Heart right ventricle (tissue), 16 donors: ENCODE measurements around the gene ZFP69B. TPM values are rescaled to one million over a fixed set of nuclear protein-coding genes. Genes with fewer than 3 reads are reported as not detected.

Experiments
- ATAC-seq, 8 donors: fragments of 200-7000 bp; cut with Tn5 transposase; one replicate each; pipeline ENCODE4 v1.9.1; 2020; ENCODE audit warnings: mild to moderate bottlenecking in 8 of 8, moderate library complexity in 8 of 8, moderate number of reproducible peaks in 1 of 8
- DNase-seq, 2 donors: peaks; one replicate each; pipeline ENCODE4 v3.0.0-alpha.2; 2020
- H3K27ac ChIP-seq, 10 donors: fragments of 200-600 bp; sonication (generic) in 2 of 10; one replicate each; pipeline versions ENCODE4 v1.5.0 to v1.8.0; 2020 to 2022; ENCODE audit warnings: mild to moderate bottlenecking in 3 of 10
- H3K27me3 ChIP-seq, 7 donors: fragments of 200-600 bp; one replicate each; pipeline ENCODE4 v1.8.0; 2021 to 2022; ENCODE audit warnings: mild to moderate bottlenecking in 2 of 7
- H3K36me3 ChIP-seq, 9 donors: fragments of 200-600 bp; sonication (generic) in 1 of 9; one replicate each; pipeline versions ENCODE4 v1.5.0 to v1.8.0; 2020 to 2022; ENCODE audit warnings: mild to moderate bottlenecking in 2 of 9
- H3K4me1 ChIP-seq, 9 donors: fragments of 200-600 bp; sonication (generic) in 1 of 9; one replicate each; pipeline versions ENCODE4 v1.5.0 to v1.8.0; 2020 to 2022; ENCODE audit warnings: mild to moderate bottlenecking in 4 of 9
- H3K4me3 ChIP-seq, 10 donors: fragments of 200-600 bp; sonication (generic) in 2 of 10; one replicate each; pipeline versions ENCODE4 v1.5.0 to v1.8.0; 2020 to 2022; ENCODE audit warnings: mild to moderate bottlenecking in 7 of 10, moderate library complexity in 2 of 10
- H3K9me3 ChIP-seq, 11 donors: fragments of 200-600 bp in 10 of 11; sonication (generic) in 2 of 11; one replicate each; pipeline versions ENCODE4 v1.5.0 to v1.8.0; 2013 to 2022; ENCODE audit warnings: mild to moderate bottlenecking in 2 of 11, control low read depth in 1 of 11, moderate library complexity in 1 of 11
- WGBS, 2 donors: extraction: QIAGEN DNeasy Blood & Tissue Kit; methylation state at CpG; one replicate each; pipeline ENCODE4 v1.1.7; 2013; ENCODE audit warnings: inconsistent platforms in 1 of 2; 5-methylcytosine and 5-hydroxymethylcytosine counted together
- intact Hi-C, 10 donors: fragments of 100-400 bp; cut with DNase I; formaldehyde crosslinking; loops; one replicate each; pipeline versions ENCODE4 v1.11.1 to v1.14.2; 2022
- polyA plus RNA-seq, 2 donors: library from polyadenylated mRNA; stranded (reverse); fragments of 200-250 nt; gene quantifications; one replicate each; pipeline ENCODE4 v1.2.3, GENCODE V29; 2013
- total RNA-seq, 10 donors: library from RNA; stranded (reverse); fragmentation: NEBNext Ultra II Directional in 3 of 10; extraction: Animal tissue kit (Norgen Biotek cat#: 25700) in 3 of 10; gene quantifications; one replicate each; pipeline versions ENCODE4 v1.2.1 to v1.2.4, GENCODE V29; 2021 to 2023
- TF ChIP-seq, protein P1 (sequence below), 9 donors: fragments of 200-600 bp; sonication (generic) in 2 of 9; IDR thresholded peaks; one replicate each; pipeline versions ENCODE4 v1.5.0 to v1.8.0; 2021 to 2022; ENCODE audit warnings: antibody characterized with exemption in 9 of 9, mild to moderate bottlenecking in 5 of 9, moderate library complexity in 1 of 9
- donor health status: Arrhythmogenic right ventricular cardiomyopathy.
- donor health status: ischemic (EF 13 %, LVEDD 7.1; RV severe dilation, severe dysfunction).
- donor health status: healthy with polysubstance abuse.
- donor health status: DM: no; HTN: yes; CAD: no.
- donor health status: DM: no; HTN: no; CAD: no.
- donor health status: ischemic (EF 25% LVEDD 6.9; RV normal size, moderate dysfunction).
- donor health status: ischemic (EF 25% LVEDD 5.7; RV mildly dilated, moderate dysfunction).
- donor health status: healthy.
- donor health status: DM: yes; HTN: yes; CAD: no.
- donor health status: Ischemic cardiomyopathy.
- donor health status: ischemic (EF 35%, LVEDD 5.7; RV mildly dilated, moderate dysfunction).
- donor health status: nonischemic (EF 11% LVEDD 7.7; RV severe dilation, severe dysfunction).
- donor health status: DM: yes; HTN: yes; CAD: no.
- donor health status: PGD.
- donor health status: ischemic (EF 29% LVEDD 5.4; RV normal size, mild dysfunction).
- donor health status: nonischemic (EF 23%, LVEDD 6.1; RV moderate dilation, normal function).

ZFP69B gene
- total and polyA plus RNA-seq, 12 donors, result 0.37 to 2.2 (median 1.0) TPM

GRCh38 chr1:40450495-40451237, 390 bp downstream of the ZFP69B start:
- TF ChIP-seq, protein P1, sequence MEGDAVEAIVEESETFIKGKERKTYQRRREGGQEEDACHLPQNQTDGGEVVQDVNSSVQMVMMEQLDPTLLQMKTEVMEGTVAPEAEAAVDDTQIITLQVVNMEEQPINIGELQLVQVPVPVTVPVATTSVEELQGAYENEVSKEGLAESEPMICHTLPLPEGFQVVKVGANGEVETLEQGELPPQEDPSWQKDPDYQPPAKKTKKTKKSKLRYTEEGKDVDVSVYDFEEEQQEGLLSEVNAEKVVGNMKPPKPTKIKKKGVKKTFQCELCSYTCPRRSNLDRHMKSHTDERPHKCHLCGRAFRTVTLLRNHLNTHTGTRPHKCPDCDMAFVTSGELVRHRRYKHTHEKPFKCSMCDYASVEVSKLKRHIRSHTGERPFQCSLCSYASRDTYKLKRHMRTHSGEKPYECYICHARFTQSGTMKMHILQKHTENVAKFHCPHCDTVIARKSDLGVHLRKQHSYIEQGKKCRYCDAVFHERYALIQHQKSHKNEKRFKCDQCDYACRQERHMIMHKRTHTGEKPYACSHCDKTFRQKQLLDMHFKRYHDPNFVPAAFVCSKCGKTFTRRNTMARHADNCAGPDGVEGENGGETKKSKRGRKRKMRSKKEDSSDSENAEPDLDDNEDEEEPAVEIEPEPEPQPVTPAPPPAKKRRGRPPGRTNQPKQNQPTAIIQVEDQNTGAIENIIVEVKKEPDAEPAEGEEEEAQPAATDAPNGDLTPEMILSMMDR (IDR thresholded peaks at IDR 0.05), result no peak
- Histone ChIP-seq H3K36me3 (peaks cover 0 to 16% (median 2%) of the 10 kb centered on the region in 9 donors), H3K27me3 (no peaks in the 10 kb centered on the region), H3K4me3 (peak overlapping the region; percentile 33 to 88 (median 78)), H3K27ac (peak overlapping the region in 9 of 10 donors; percentile 52 to 91 (median 83)), H3K9me3 (peaks cover 0 to 64% (median 7%) of the 10 kb centered on the region in 11 donors), H3K4me1 (peaks cover 0 to 17% (median 10%) of the 10 kb centered on the region in 9 donors)
- DNase-seq, result no peak
- whole genome bisulfite sequencing, 2 donors, result 16 to 22% methylated on average over 22 of the region's 22 CpGs
- intact Hi-C loops, result loop anchor here in 1 of 10 donors (5.0 kb wide), 1 partner anchor 1212 kb away; no protein-coding TSS in a partner anchor
- ATAC-seq, result peak in 7 of 8 donors; percentile 13 to 54 (median 40)

DNA sequence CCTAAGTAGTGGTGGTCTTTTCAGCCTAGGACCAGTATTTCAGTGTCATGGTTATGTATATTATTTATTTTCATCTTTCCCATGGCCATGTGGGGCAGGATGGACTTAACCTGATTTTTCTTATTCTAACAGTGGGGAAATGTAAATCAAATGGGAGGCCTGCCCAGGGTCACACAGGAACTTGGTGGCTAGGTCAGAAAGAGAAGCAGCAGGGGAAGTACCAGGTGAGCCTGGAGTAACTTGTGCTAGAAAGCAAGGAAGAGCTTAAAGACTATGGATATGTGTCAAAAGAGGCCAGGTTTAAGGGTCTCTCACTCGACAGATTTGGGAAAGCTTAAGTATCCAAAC, 936 bp downstream of the ZFP69B start:
- ATAC-seq (no peak), DNase-seq (no peak)
- peak overlapping the region in 5 of 10 donors; percentile 78 to 82 (median 80) for H3K4me3 ChIP-seq
- peak overlapping the region in 3 of 10 donors; percentile 85 to 91 (median 87) for H3K27ac ChIP-seq
- TF ChIP-seq, protein P1 (IDR thresholded peaks at IDR 0.05), result no peak
- intact Hi-C loops, result loop anchor here in 1 of 10 donors (5.0 kb wide), 1 partner anchor 1211 kb away; no protein-coding TSS in a partner anchor
- peaks cover 0 to 64% (median 10%) of the 10 kb centered on the region in 11 donors for H3K9me3 ChIP-seq
- H3K4me1 ChIP-seq, result peaks cover 0 to 17% (median 10%) of the 10 kb centered on the region in 9 donors
- no peaks in the 10 kb centered on the region for H3K27me3 ChIP-seq
- WGBS, 2 donors, result 90 to 97% methylated on average over 1 of the region's 1 CpG
- H3K36me3 ChIP-seq, result peaks cover 0 to 20% (median 4%) of the 10 kb centered on the region in 9 donors

- WGBS, 2 donors, result 76 to 96% methylated on average over 1 of the region's 1 CpG
Observed at GRCh38 chr1:40454873-40455272, 4.6 kb downstream of the ZFP69B start.

GRCh38 chr1:40462956-40463590, 12.8 kb downstream of the ZFP69B start:
- intact Hi-C loops, result no loop called here
- Histone ChIP-seq H3K9me3 (peaks cover 0 to 100% (median 97%) of the 10 kb centered on the region in 11 donors), H3K27me3 (no peaks in the 10 kb centered on the region), H3K27ac (no peak overlapping the region), H3K36me3 (peaks cover 0 to 71% (median 28%) of the 10 kb centered on the region in 9 donors), H3K4me1 (no peaks in the 10 kb centered on the region), H3K4me3 (no peak overlapping the region)
- no peak for DNase-seq
- TF ChIP-seq, protein P1 (IDR thresholded peaks at IDR 0.05), result no peak
- ATAC-seq, result no peak
- 95 to 97% methylated on average over 3 of the region's 3 CpGs for WGBS, 2 donors

More at GRCh38 chr1:40454873-40455272, 4.6 kb downstream of the ZFP69B start:
- DNase-seq (no peak), ATAC-seq (no peak)
- Histone ChIP-seq H3K4me1 (peaks cover 0 to 10% (median 6%) of the 10 kb centered on the region in 9 donors), H3K36me3 (peaks cover 0 to 57% (median 33%) of the 10 kb centered on the region in 9 donors), H3K4me3 (no peak overlapping the region), H3K27ac (no peak overlapping the region), H3K9me3 (peaks cover 0 to 84% (median 42%) of the 10 kb centered on the region in 11 donors), H3K27me3 (no peaks in the 10 kb centered on the region)
- TF ChIP-seq, protein P1 (IDR thresholded peaks at IDR 0.05), result no peak
- intact Hi-C loops, result loop anchor here in 1 of 10 donors (5.0 kb wide), 1 partner anchor 1207 kb away; no protein-coding TSS in a partner anchor
